IPS-15b (cell line): Measurements from ENCODE around the gene CHRM4.
A peak's percentile ranks its signal among the peaks of the same experiment; 100 is the strongest.
"Not testable (repeated sequence)": the region's sequence is repeated elsewhere in the genome, so short reads cannot be mapped to it uniquely, and the experiment has no call there.

Experiments
- H3K27me3 ChIP-seq: one replicate; pipeline ENCODE4 v1.6.1; 2013; ENCODE audit warnings: low read length; ENCODE audit not compliant: control insufficient read depth, insufficient read depth
- H3K36me3 ChIP-seq: one replicate; pipeline ENCODE4 v1.6.1; 2013; ENCODE audit warnings: low read length; ENCODE audit not compliant: control insufficient read depth, insufficient read depth
- H3K4me1 ChIP-seq: one replicate; pipeline ENCODE4 v1.6.1; 2013; ENCODE audit warnings: mild to moderate bottlenecking, low read length; ENCODE audit not compliant: control insufficient read depth, insufficient read depth
- H3K4me3 ChIP-seq: one replicate; pipeline ENCODE4 v1.5.1; 2013; ENCODE audit warnings: low read depth, low read length
- H3K9ac ChIP-seq: one replicate; pipeline ENCODE4 v1.6.1; 2013; ENCODE audit warnings: low read depth, mild to moderate bottlenecking, low read length
- H3K9me3 ChIP-seq: one replicate; pipeline ENCODE4 v1.6.1; 2013; ENCODE audit warnings: mild to moderate bottlenecking, low read length; ENCODE audit not compliant: control insufficient read depth, insufficient read depth

CHRM4 gene

GRCh38 chr11:46379482-46380293, 11.9 kb downstream of the CHRM4 start:
- H3K9ac ChIP-seq, H3K9me3 ChIP-seq, H3K4me1 ChIP-seq, H3K27me3 ChIP-seq: not testable (repeated sequence)
- Histone ChIP-seq H3K4me3 (peak overlapping the region; percentile 66), H3K36me3 (peaks cover 37% of the 10 kb centered on the region)

DNA sequence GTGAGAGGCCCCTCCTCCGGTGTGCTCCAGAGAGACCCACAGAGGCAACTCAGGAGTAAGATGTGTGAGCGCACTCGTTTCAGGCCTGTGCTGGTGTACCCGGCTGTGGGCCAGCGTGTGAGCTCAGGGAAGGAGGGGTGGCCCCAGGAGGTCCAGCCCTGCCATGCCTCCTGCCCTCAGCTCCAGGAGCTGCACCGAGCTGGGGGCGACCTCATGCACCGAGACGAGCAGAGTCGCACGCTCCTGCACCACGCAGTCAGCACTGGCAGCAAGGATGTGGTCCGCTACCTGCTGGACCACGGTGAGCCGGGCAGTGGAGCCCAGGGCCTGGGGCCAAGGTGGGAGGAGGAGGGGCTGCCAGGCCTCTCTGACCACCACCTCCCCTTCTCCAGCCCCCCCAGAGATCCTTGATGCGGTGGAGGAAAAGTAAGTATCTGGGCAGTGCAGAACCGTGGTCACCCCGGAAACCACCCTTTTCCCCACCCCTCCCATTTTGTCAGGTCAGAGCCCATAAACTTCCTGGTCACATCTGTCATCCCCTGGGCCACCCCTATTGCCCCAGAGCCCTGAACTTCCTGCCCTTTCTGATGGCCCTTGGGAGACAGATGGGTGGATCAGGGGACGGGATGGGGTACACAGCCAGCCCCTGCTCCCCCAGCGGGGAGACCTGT, 12.6 kb downstream of the CHRM4 start:
- Histone ChIP-seq H3K36me3 (peaks cover 45% of the 10 kb centered on the region), H3K4me3 (peak overlapping the region; percentile 66), H3K9ac (no peak overlapping the region), H3K9me3 (no peaks in the 10 kb centered on the region), H3K27me3 (no peaks in the 10 kb centered on the region), H3K4me1 (peaks cover 9% of the 10 kb centered on the region)

DNA sequence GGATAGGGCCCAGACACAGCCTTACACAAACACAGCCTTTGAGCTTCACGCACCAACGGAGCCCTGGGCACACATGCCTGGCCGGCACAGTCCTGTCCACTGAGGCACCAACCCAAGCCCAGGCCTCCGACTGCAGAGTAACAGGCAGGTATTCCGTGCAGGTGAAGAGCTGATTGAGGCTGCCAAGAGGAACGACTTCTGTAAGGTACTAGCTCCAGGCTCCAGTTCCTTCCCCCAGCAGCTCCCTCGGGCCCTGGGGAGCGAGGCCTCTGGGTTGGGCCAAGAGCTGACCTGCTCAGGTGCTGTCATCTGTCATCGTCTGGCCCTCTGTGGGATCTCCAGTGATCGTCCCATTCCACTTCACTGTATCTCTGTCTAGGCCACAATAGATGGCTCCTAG, 13.3 kb downstream of the CHRM4 start:
- H3K9ac ChIP-seq: no peak overlapping the region
- H3K4me3 ChIP-seq: no peak overlapping the region
- H3K36me3 ChIP-seq: peaks cover 48% of the 10 kb centered on the region
- H3K27me3 ChIP-seq: no peaks in the 10 kb centered on the region
- H3K9me3 ChIP-seq: no peaks in the 10 kb centered on the region
- peaks cover 8% of the 10 kb centered on the region for H3K4me1 ChIP-seq

GRCh38 chr11:46377831-46378230, 13.7 kb downstream of the CHRM4 start:
- no peaks in the 10 kb centered on the region for H3K27me3 ChIP-seq
- H3K4me1 ChIP-seq: peaks cover 6% of the 10 kb centered on the region
- H3K9me3 ChIP-seq: no peaks in the 10 kb centered on the region
- H3K9ac ChIP-seq: no peak overlapping the region
- H3K36me3 ChIP-seq: peaks cover 48% of the 10 kb centered on the region
- no peak overlapping the region for H3K4me3 ChIP-seq

- H3K4me3 ChIP-seq: no peak overlapping the region
- H3K9me3 ChIP-seq: no peaks in the 10 kb centered on the region
- H3K27me3 ChIP-seq: no peaks in the 10 kb centered on the region
- no peak overlapping the region for H3K9ac ChIP-seq
- peaks cover 51% of the 10 kb centered on the region for H3K36me3 ChIP-seq
- H3K4me1 ChIP-seq: peaks cover 3% of the 10 kb centered on the region
Observed at GRCh38 chr11:46377290-46377689, 14.3 kb downstream of the CHRM4 start.

- Histone ChIP-seq H3K4me3 (no peak overlapping the region), H3K36me3 (peaks cover 58% of the 10 kb centered on the region), H3K9me3 (no peaks in the 10 kb centered on the region), H3K9ac (no peak overlapping the region), H3K27me3 (no peaks in the 10 kb centered on the region), H3K4me1 (peaks cover 3% of the 10 kb centered on the region)
Observed at GRCh38 chr11:46376258-46377050, 15.1 kb downstream of the CHRM4 start.

- Histone ChIP-seq H3K36me3 (peaks cover 63% of the 10 kb centered on the region), H3K9me3 (no peaks in the 10 kb centered on the region), H3K9ac (no peak overlapping the region), H3K4me1 (peaks cover 3% of the 10 kb centered on the region), H3K27me3 (no peaks in the 10 kb centered on the region), H3K4me3 (no peak overlapping the region)
Observed at GRCh38 chr11:46375392-46376101, 16.0 kb downstream of the CHRM4 start.

DNA sequence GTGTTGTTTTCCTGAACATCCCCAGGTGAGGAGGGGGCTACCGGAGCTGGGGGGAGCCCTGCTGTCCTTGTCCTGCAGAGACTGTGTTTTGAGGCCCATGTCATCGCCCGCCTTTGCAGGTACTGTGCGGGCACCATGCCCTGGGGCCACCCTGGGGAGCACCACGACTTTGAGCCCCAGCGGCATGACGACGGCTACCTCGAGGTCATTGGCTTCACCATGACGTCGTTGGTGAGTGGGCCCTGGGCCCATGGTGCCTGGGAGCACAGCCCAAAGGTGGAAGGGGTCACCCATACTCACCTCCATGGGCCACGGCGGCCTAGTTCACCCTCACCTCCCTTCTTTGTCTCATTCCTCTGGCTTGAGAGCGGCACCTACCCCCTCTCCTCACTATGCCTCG, 16.8 kb downstream of the CHRM4 start:
- Histone ChIP-seq H3K9me3 (no peaks in the 10 kb centered on the region), H3K27me3 (no peaks in the 10 kb centered on the region), H3K9ac (no peak overlapping the region), H3K4me3 (no peak overlapping the region), H3K4me1 (peaks cover 3% of the 10 kb centered on the region), H3K36me3 (peaks cover 71% of the 10 kb centered on the region)

GRCh38 chr11:46373787-46374740, 17.5 kb downstream of the CHRM4 start:
- peaks cover 76% of the 10 kb centered on the region for H3K36me3 ChIP-seq
- no peak overlapping the region for H3K9ac ChIP-seq
- H3K27me3 ChIP-seq: no peaks in the 10 kb centered on the region

GRCh38 chr11:46372501-46372900, 19.1 kb downstream of the CHRM4 start:
- H3K36me3 ChIP-seq: peaks cover 78% of the 10 kb centered on the region
- not testable (repeated sequence) for H3K27me3 ChIP-seq, H3K9ac ChIP-seq, H3K4me1 ChIP-seq, H3K4me3 ChIP-seq, H3K9me3 ChIP-seq

More at GRCh38 chr11:46373787-46374740, 17.5 kb downstream of the CHRM4 start:
- H3K9me3 ChIP-seq: no peaks in the 10 kb centered on the region
- peaks cover 3% of the 10 kb centered on the region for H3K4me1 ChIP-seq
- H3K4me3 ChIP-seq: no peak overlapping the region
